HG03565 (cell line): Measurements from ENCODE around the gene POLE2.
"Not testable (repeated sequence)": the region's sequence is repeated elsewhere in the genome, so short reads cannot be mapped to it uniquely, and the experiment has no call there.

Experiments
- ATAC-seq: cut with Tn5 transposase; IDR thresholded peaks from one replicate; pipeline ENCODE4 v1.9.1; 2021; ENCODE audit warnings: mild to moderate bottlenecking, moderate library complexity; ENCODE audit not compliant: unreplicated experiment

Gene POLE2

DNA sequence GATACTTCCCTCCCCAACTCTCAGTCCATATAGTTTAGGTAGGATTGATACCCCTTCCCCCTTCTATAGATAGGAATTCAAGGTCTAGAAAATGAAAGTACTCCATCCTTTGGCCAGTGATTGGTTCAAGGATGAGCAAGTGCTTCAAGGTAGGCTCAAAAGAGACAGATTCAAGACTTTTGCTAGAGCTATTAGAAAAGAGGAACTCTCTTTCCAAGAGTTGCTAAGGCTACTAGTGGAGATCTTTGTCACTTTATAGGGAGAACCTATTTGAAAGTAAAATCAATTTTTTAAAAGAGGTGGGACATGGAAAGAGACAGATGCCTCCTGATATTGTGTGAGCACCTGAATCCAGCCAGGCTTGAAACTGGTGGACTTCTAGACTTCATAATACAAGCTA is 17.5 kb downstream of the POLE2 start:
- ATAC-seq, result no peak

DNA sequence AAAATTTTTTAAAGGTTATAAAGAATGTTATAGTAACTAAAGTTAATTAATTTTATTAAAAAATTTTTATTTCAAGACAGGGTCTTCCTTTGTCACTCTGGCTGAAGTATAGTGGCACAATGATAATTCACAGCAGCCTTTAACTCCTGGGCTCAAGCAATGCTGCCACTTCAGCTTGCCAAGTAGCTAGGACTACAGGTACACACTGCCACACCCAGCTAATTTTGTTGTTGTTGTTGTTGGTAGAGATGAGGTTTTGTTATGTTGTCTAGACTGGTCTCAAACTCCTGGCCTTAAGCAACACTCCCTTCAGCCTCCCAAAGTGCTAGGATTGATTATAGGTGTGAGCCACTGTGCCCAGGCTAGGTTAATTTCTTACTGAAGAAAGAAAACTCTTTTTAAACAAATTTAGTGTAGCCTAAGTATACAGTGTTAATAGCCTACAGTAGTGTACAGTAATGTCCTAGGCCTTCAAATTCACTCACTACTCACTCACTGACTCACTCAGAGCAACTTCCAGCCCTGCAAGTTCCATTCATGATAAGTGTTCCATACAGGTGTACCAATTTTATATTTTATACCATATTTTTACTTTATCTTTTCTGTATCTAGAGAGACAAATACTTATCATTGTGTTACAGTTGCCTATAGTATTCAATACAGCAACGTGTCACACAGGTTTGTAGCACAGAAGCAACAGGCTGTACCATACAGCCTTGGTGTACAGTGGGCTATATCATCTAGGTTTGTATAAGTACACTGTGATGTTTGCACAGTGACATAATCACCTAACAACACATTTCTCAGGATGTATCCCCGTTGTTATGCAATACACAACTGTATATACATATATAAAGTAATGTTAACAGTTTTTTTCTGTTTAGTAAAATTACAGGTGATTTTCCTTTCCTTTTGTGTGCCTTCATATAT is 28.2 kb downstream of the POLE2 start:
- ATAC-seq, result no peak

DNA sequence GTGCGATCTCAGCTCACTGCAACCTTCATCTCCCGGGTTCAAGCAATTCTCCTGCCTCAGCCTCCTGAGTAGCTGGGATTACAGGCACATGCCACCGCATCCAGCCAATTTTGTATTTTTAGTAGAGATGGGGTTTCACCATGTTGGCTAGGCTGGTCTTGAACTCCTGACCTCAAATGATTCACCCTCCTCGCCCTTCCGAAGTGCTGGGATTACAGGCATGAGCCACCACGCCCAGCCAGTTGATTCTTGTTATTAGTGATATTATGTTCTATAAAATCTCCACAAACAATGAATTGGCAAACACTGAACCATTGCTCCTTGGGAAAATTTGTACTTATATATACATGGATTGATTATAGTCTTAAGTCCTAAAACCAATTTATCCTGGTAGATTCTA is 30.5 kb downstream of the POLE2 start:
- ATAC-seq, result not testable (repeated sequence)

DNA sequence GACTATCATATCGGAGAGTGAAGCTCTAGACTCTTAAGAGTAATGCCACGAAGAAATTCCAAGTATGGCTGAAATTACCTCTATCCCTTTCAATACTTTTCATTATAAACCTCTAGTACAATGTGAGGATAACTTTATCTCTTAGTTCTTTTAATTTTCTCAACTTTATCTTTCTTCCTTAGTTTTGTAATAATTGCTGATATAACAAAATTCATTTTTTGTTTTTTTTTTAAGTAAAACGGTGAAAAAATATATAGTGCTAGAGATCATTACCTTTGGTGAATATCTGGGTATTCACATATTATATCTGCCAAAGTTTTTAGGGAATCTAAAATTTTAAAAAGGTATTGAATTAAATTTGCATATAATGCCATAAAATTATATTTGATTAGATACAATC is 33.5 kb downstream of the POLE2 start:
- no peak for ATAC-seq

DNA sequence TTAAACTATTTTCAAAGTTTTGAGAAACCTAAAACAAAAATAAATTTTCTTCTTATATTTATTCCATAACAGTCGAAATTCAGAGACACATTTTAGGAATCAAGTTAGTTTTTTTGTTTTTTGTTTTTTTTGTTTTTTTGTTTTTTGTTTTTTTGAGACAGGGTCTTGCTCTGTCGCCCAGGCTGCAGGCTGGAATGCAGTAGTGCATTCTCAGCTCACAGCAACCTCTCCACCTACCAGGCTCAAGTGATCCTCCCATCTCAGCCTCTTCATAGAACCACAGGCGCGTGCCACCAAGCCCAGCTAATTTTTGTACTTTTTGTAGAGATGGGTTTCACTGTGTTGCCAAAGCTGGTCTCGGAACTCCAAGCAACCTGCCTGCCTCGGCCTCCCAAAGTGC is 34.5 kb downstream of the POLE2 start:
- no peak for ATAC-seq

DNA sequence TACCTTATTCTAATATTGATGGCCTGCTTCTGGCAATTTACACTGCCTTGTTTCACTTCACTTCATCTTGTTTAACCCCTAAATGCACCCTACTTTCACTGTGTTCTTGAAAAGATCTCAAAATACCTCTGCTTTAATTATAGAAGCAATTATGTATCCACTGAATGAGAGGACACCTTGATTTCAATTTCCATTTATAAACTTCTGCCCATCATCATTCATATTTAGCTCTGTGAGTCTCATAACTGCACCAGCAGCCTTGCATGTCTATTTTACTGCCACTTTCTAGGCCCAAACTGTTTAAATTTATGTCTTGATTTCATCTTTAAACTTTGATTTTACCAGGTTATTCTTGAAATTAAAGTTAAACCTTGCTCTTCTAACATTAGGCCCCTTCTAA is 45.9 kb downstream of the POLE2 start:
- no peak for ATAC-seq

DNA sequence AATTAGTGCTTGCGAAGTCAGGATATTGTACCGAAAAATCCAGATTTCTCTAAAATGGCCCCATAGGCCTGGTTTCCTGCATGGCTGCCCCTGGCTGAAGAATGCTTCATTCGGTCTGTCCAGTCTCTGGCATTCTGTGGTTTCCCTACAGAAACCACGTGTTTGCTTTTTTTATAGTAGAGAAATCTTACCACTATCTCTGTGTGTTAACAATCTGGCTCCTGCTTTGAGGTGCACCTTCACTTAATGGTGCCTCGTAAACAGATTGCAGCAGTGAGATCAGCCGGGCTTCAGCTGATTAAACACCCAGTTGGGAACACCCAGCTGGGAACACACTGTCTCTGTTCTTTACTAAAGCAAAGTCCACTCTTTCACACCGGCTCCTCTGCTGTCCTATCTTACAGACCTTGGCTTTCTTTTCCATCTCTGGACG is 46.3 kb downstream of the POLE2 start:
- ATAC-seq, result no peak

DNA sequence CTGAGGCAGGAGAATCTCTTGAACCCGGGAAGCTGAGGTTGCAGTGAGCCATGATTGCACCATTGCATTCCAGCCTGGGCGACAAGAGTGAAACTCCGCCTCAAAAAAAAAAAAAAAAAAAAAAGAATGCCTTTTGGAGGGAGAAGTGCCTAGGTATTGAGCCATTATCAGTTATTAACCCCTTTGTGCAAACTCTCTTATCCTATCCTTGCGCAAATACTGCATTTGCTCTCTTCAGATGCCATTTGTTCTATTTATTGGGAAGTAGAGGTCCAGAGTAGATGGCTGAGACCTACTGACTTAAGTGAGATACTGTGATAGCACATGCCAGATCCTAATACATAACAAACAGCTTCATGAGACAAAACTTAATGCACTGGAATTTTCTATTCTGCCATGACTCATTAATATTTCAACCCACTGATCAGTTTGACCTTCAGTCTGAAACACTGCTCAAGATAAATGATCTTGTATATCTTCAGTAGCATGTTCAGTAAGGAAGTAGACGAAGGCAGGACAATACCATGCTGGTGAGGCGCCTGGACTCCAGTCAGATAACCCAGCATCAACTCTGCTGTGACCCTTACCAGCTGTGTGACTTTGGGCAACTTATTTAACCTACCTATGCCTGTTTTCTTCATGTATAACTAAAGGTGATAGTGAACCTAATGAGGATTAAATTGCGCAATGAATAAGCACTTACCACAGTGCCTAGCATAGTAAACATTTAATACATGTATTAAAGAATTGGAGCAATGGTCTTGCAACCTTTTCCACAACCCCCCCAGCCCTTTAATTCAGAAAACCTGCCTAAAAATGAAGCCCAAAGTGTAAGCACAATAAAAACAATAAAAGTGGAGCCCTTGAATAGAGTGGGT is 47.2 kb downstream of the POLE2 start:
- no peak for ATAC-seq

DNA sequence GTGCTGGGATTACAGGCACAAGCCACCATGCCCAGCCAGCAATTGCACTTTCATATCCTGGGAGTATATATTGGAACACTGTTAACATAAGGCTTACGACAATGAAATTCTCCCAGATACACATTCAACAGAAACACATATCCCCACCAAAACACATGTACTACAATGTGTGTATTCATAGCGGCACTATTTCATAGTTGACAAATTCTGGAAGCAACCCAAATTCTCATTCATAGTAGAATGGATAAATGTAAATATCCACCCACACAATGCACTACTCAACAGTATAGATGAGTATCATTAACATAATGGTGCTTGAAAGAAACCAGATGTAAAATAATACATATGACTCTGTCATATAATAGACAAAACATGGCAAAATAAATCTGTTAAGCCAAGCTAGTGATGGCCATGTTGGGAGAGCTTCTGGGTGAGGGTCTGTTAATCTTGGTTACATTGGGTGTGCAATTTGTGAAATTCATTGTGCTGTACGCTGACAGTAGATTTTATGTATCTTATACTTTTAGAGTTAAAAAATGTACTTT is 50.4 kb downstream of the POLE2 start:
- ATAC-seq, result no peak

DNA sequence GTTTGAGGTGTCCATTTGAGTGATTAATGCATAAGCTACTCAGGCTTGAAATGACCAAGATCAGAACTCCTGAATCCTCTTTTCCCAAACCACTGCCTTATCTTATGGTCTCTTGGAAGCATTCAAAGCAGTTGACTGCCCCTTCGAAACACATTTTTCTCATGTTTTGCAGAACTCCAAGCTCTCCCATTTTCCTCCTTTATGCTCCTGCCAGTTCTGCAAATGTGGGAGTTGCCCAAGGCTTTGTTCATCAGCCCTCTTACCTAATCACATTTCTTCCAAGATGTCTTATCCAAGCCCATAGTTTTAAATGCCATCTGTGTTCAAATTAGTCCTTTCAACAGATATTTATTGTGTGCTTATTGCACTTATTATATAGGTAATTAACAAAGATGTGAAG is 51.1 kb downstream of the POLE2 start:
- no peak for ATAC-seq

DNA sequence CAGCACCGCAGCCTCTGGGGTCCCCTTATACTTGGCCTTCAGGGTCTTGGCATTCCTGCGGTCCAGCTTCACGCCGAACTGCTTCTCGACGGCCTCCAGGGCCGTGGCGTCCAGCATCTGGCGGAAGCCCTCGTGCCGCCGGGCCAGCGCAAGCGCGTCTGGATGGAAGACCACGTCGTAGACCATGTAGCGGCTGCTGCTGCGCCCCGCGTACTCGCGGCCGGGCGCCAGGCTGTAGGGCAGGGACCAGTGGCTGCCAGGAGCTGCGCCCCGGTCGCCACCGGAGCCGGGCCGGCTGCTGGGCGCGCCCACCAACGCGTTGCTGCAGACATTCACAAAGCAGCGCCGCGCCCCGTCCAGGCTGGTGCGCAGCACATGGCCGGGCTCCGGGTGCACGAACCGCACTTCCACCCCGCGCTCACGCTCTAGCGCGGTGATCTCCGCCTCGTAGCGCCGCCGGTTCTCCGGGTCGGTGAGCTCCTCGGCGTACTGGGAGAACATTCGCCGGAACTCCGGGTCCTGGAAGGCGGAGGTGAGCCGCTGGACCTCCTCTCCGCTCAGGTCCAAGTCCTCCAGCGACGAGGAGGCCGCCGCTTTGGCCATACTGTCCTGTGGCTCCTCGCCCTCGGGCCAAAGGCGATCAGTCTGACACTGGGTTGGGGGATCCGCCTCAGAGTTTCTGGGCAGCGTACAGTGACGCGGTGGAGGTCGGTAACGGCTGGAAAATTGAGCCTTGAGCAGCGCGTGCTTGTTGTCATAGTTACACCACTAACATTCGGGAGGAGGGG is 53.3 kb downstream of the POLE2 start, which contains the start of gene DNAAF2:
Gene DNAAF2 (minus strand): TSS at position 698 of the 788 bp plus-strand sequence. CDS start 95 bp downstream, at position 603.
- peak; percentile 22 for ATAC-seq

DNA sequence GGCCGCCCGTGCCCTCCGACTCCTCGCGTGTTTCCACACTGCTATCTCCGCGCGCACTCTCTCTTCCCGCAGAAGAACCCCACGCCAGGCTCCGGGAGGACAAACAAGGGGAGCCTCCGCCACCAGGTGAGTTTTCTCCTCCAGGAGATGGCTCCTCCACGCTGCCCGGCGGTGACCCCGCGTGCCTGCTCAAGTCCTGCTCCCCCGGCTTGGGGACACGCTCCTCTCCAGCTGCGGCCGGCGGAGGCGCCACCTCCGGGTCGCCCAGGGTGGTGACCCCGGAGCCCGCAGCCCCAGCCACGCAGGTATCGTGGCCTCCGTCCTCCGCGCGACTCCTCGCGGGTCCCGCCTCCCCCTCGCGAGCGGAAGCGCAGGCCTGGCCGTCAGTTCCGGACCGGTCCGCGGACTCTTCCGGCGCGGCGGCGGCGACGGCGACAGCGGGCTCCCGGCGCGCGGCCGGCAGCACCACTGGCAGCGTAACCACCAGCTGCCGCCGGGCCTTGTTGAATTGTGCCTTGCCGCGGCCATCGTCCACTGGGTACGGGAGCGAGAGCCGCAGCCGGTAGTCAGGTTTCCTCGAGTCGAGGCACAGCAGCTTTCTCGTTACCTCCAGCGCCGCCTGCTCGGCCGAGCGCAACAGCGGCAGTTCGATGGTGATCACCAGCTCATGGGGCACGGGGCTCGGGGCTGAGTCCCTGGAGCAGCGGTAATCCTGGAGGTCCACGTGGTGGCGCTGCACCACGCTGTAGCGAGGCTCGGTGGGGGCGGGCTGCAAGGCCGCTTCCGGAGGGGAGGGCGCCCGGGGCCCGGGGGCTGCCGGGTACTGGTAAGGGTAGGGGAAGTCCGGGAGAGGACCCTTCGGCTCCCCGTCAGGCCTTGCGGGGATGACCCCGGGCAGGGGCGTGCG is 54.1 kb downstream of the POLE2 start:
- ATAC-seq, result peak; percentile 72

DNA sequence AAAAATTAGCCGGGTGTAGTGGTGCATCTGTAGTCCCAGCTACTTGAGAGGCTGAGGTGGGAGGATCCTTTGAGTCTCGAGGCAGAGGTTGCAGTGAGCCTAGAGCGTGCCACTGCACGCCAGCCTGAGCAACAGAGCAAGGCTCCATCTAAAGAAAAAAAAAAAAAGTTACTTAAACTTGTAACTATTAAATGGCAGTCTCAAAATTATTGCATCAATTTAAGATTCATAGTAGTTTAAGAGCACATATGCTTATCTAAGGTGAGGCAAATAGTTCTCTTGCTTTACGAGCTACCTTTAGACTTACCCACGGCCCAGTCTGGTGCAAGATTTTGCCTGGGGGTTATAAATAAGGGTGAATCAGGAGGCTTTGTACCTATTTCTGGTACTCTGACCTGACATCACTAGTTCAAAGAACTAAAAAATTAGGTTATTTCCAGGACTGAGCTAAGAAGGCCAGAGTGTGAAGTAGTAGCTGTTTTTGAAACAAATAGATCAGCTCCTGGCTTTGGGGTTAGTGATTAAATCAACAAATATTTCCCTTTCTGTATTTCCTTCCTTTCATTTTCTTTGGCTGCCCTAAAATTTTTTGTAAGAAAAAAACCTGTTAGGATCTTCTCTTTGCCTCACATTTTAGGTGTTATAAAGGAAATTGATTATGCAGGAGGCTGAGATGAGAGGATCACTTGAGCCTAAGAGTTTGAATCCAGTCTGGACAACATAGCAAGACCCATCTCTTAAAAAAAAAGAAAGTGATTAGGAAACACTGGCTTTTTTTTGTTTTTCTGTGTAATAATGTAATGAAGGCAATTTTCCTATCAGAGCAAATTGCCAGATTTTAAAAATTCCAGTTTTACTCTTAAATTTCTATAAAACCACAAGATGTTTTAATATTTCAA is 63.8 kb downstream of the POLE2 start:
- ATAC-seq, result no peak

DNA sequence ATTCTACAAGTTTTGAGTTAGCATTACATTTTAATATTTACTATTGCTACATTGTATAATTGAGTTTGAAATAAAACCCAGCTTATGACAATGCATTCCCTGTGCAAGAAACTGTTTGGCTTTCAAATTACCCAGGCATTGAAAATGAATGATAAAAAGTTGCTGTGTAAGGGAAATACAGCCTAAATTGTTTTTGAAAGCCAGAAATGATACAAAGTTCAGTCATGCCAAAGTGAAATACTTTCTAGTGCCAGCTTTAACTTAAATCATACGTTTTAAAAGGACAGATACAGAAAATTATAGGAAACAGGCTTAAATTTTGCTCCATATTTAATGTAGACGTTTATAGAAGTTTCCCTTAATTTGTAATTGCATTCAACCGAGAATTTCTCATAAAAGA is 64.6 kb downstream of the POLE2 start:
- ATAC-seq, result no peak

DNA sequence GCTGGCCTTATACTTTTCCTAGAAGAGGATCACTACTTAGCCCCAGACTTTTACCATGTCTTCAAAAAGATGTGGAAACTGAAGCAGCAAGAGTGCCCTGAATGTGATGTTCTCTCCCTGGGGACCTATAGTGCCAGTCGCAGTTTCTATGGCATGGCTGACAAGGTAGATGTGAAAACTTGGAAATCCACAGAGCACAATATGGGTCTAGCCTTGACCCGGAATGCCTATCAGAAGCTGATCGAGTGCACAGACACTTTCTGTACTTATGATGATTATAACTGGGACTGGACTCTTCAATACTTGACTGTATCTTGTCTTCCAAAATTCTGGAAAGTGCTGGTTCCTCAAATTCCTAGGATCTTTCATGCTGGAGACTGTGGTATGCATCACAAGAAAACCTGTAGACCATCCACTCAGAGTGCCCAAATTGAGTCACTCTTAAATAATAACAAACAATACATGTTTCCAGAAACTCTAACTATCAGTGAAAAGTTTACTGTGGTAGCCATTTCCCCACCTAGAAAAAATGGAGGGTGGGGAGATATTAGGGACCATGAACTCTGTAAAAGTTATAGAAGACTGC is 65.9 kb downstream of the POLE2 start:
- no peak for ATAC-seq

DNA sequence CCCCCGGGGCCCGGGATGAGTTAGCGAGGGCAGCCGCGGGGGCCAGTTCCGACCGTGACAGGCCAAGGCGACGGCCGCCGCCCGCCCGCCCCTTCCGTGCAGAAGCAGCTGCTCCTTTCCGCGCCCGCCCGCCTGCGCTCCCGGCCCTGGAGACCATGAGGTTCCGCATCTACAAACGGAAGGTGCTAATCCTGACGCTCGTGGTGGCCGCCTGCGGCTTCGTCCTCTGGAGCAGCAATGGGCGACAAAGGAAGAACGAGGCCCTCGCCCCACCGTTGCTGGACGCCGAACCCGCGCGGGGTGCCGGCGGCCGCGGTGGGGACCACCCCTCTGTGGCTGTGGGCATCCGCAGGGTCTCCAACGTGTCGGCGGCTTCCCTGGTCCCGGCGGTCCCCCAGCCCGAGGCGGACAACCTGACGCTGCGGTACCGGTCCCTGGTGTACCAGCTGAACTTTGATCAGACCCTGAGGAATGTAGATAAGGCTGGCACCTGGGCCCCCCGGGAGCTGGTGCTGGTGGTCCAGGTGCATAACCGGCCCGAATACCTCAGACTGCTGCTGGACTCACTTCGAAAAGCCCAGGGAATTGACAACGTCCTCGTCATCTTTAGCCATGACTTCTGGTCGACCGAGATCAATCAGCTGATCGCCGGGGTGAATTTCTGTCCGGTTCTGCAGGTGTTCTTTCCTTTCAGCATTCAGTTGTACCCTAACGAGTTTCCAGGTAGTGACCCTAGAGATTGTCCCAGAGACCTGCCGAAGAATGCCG is 66.7 kb downstream of the POLE2 start:
- peak; percentile 4 for ATAC-seq
